Measurements from ENCODE around the gene PCDHGA1. TPM values are rescaled to one million over a fixed set of nuclear protein-coding genes. Genes with fewer than 3 reads are reported as not detected.

Gene PCDHGA1
- total and polyA plus RNA-seq, 9 of the 15 experiments (the other 6 are each of a cell fraction or from before 2014, with no cell fraction given) = 0.05 to 0.26 (median 0.18) TPM; not detected in 2

DNA sequence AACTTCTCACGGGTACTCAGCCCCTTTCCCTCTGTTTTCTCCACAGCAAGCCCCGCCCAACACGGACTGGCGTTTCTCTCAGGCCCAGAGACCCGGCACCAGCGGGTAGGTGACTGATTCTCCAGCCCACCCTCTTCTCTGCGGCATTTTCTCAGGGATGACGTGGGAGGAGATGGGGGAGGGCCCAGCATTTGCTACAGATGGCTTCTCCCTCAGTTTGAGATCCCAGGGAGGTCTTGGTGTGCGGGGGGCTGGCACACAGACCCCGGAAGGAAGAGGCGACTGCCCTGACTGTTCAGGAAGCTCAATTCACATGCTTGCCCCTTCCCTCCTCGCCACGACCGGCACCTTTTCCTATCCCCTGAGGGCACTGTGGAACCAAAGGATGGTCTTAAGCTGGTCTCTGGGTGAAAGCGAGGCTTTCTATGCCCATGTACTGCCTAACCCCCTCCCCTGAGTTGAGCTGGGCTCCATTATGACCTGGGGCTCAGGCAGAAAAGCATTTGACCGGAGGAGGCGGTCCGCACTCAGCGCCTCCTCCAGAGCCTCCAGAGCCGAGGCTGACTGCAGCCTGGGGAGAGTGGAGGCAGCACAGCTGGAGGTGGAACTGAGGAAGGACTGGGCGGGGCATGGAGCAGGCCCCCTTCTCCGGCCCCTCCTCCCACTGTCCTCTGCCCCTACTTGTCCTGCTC is 164.6 kb downstream of the PCDHGA1 start:
- CTCF ChIA-PET (ENCODE audit: low intra/inter-chr PET ratio) = no interaction called here
- no peak for FAIRE-seq
- in situ Hi-C loops (cut with MboI) = no loop called here
- peak; percentile 48 for ATAC-seq
- no peak overlapping the region for H3K9ac ChIP-seq (ENCODE audit: insufficient read depth in 1 of 2, low read depth in 2 of 2, low read length in 2 of 2)
- H3K27me3 ChIP-seq (ENCODE audit: control insufficient read depth in 2 of 2, insufficient read depth in 2 of 2, low read length in 2 of 2) = peaks cover 24 to 65% of the 10 kb centered on the region in 2 experiments
- whole genome bisulfite sequencing (ENCODE audit: insufficient coverage, low coverage, missing lambda C conversion rate) = 0% methylated on average over 21 of the region's 22 CpGs
- peaks cover 0 to 15% of the 10 kb centered on the region in 2 experiments; a peak in 1 of 5 replicates for H3K4me1 ChIP-seq (replicated peaks in 1 of 2; ENCODE audit: control insufficient read depth in 2 of 2, insufficient read depth in 2 of 2, low read length in 2 of 2)
- no peak overlapping the region for H3K27ac ChIP-seq (ENCODE audit: extremely low read depth, low read depth, low read length)
- intact Hi-C loops (cut with micrococcal nuclease) = no loop called here
- 0 out of 2 replicates have a peak, but pooled peaks cover 5% of the 10 kb centered on the region for H4K20me1 ChIP-seq (replicated peaks; ENCODE audit: control insufficient read depth, insufficient read depth, low read length)
- no peak for DNase-seq (ENCODE audit: extremely low read depth in 1 of 4, low spot score in 3 of 4)
- H3K4me2 ChIP-seq (ENCODE audit: insufficient read depth, low read length) = no peak overlapping the region
- H3K9me3 ChIP-seq (replicated peaks; ENCODE audit: control insufficient read depth, insufficient read depth, low read depth, low read length) = no peaks in the 10 kb centered on the region
- POLR2A ChIA-PET = interaction anchor here (1.5 to 1.6 kb wide), 2 partner anchors 13 to 20 kb away, joined by 3 to 4 read pairs; no protein-coding TSS in a partner anchor
- TF ChIP-seq, protein P1, sequence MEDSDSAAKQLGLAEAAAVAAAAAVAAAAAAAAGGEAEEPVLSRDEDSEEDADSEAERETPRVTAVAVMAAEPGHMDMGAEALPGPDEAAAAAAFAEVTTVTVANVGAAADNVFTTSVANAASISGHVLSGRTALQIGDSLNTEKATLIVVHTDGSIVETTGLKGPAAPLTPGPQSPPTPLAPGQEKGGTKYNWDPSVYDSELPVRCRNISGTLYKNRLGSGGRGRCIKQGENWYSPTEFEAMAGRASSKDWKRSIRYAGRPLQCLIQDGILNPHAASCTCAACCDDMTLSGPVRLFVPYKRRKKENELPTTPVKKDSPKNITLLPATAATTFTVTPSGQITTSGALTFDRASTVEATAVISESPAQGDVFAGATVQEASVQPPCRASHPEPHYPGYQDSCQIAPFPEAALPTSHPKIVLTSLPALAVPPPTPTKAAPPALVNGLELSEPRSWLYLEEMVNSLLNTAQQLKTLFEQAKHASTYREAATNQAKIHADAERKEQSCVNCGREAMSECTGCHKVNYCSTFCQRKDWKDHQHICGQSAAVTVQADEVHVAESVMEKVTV (CRISPR knock-in tag; IDR thresholded peaks at IDR 0.05) = no peak
- TF ChIP-seq, protein P2, sequence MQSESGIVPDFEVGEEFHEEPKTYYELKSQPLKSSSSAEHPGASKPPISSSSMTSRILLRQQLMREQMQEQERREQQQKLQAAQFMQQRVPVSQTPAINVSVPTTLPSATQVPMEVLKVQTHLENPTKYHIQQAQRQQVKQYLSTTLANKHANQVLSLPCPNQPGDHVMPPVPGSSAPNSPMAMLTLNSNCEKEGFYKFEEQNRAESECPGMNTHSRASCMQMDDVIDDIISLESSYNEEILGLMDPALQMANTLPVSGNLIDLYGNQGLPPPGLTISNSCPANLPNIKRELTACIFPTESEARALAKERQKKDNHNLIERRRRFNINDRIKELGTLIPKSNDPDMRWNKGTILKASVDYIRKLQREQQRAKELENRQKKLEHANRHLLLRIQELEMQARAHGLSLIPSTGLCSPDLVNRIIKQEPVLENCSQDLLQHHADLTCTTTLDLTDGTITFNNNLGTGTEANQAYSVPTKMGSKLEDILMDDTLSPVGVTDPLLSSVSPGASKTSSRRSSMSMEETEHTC (IDR thresholded peaks at IDR 0.05) = no peak
- TF ChIP-seq, protein P3, sequence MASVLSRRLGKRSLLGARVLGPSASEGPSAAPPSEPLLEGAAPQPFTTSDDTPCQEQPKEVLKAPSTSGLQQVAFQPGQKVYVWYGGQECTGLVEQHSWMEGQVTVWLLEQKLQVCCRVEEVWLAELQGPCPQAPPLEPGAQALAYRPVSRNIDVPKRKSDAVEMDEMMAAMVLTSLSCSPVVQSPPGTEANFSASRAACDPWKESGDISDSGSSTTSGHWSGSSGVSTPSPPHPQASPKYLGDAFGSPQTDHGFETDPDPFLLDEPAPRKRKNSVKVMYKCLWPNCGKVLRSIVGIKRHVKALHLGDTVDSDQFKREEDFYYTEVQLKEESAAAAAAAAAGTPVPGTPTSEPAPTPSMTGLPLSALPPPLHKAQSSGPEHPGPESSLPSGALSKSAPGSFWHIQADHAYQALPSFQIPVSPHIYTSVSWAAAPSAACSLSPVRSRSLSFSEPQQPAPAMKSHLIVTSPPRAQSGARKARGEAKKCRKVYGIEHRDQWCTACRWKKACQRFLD (CRISPR knock-in tag; IDR thresholded peaks at IDR 0.05) = no peak
- TF ChIP-seq ZFPM2 (CRISPR knock-in tag; IDR thresholded peaks at IDR 0.05) = no peak
- TF ChIP-seq ZSCAN29 (IDR thresholded peaks at IDR 0.05) = no peak
- TF ChIP-seq IFI16 (CRISPR knock-in tag; IDR thresholded peaks at IDR 0.05) = no peak
- no peak for TF ChIP-seq ZNF583 (CRISPR knock-in tag; IDR thresholded peaks at IDR 0.05)
- BruUV-seq (replicated peaks) = no TSS peak
- H3K79me2 ChIP-seq (ENCODE audit: control insufficient read depth, insufficient read depth, low read length) = no peaks in the 10 kb centered on the region
- no peak overlapping the region for H3K4me3 ChIP-seq
- H3K9me1 ChIP-seq (ENCODE audit: control insufficient read depth, insufficient read depth, low read length) = no peaks in the 10 kb centered on the region
- H2AFZ ChIP-seq (ENCODE audit: low read depth, low read length) = no peak overlapping the region
- no peaks in the 10 kb centered on the region for H3K36me3 ChIP-seq (ENCODE audit: control insufficient read depth, insufficient read depth, low read length)

Measured in K562 (cell line).